Medulla oblongata (tissue), 1 donor: ENCODE data around the gene GSG1.
"Not testable (repeated sequence)": the region's sequence is repeated elsewhere in the genome, so short reads cannot be mapped to it uniquely, and the experiment has no call there.

Experiments
- DNase-seq: peaks from one replicate; pipeline ENCODE4 v3.0.0-alpha.2; 2015; ENCODE audit errors: extremely low spot score

GSG1 gene

GRCh38 chr12:13062669-13063068, 40.8 kb downstream of the GSG1 start:
- DNase-seq = peak; percentile 57

GRCh38 chr12:13061377-13061776, 42.1 kb downstream of the GSG1 start:
- DNase-seq = no peak

- no peak for DNase-seq
Observed at GRCh38 chr12:13060581-13060980, 42.9 kb downstream of the GSG1 start.

GRCh38 chr12:13053617-13054016, 49.9 kb downstream of the GSG1 start:
- DNase-seq = not testable (repeated sequence)

GRCh38 chr12:13052421-13052820, 51.0 kb downstream of the GSG1 start:
- DNase-seq = no peak

GRCh38 chr12:13049816-13050215, 53.7 kb downstream of the GSG1 start:
- no peak for DNase-seq

GRCh38 chr12:13046964-13047363, 56.5 kb downstream of the GSG1 start:
- DNase-seq = no peak

- DNase-seq = no peak
Observed at GRCh38 chr12:13045816-13046215, 57.7 kb downstream of the GSG1 start.

- no peak for DNase-seq
Observed at GRCh38 chr12:13044906-13045299, 58.6 kb downstream of the GSG1 start.

- DNase-seq = peak; percentile 70
Observed at GRCh38 chr12:13044002-13044905, 59.2 kb downstream of the GSG1 start, which contains the start of gene FAM234B. Gene FAM234B, plus strand, starts transcription at chr12:13044381. Its CDS starts 23 bp downstream, at chr12:13044404.

- DNase-seq = no peak
Observed at GRCh38 chr12:13042666-13043230, 60.7 kb downstream of the GSG1 start.

GRCh38 chr12:13041224-13041623, 62.2 kb downstream of the GSG1 start:
- no peak for DNase-seq

GRCh38 chr12:13039328-13039956, 64.0 kb downstream of the GSG1 start:
- DNase-seq = no peak

- no peak for DNase-seq
Observed at GRCh38 chr12:13038491-13039161, 64.8 kb downstream of the GSG1 start.

- no peak for DNase-seq
Observed at GRCh38 chr12:13036881-13037280, 66.6 kb downstream of the GSG1 start.

- not testable (repeated sequence) for DNase-seq
Observed at GRCh38 chr12:13035335-13035734, 68.1 kb downstream of the GSG1 start.
